Activated CD4-positive, alpha-beta T cell treated with anti-CD3 and anti-CD28 coated beads, Interleukin-2, amount 50 U/mL, for 16 hours (primary cell): ENCODE measurements around the gene LATS2.
A peak's percentile ranks its signal among the peaks of the same experiment; 100 is the strongest.

ENCODE experiments used
- DNase-seq: peaks from one replicate; pipeline ENCODE4 v3.0.0-alpha.2; 2020

The LATS2 gene

GRCh38 chr13:21013682-21014038 lies 47.7 kb downstream of the LATS2 start:
- DNase-seq, result no peak

DNA sequence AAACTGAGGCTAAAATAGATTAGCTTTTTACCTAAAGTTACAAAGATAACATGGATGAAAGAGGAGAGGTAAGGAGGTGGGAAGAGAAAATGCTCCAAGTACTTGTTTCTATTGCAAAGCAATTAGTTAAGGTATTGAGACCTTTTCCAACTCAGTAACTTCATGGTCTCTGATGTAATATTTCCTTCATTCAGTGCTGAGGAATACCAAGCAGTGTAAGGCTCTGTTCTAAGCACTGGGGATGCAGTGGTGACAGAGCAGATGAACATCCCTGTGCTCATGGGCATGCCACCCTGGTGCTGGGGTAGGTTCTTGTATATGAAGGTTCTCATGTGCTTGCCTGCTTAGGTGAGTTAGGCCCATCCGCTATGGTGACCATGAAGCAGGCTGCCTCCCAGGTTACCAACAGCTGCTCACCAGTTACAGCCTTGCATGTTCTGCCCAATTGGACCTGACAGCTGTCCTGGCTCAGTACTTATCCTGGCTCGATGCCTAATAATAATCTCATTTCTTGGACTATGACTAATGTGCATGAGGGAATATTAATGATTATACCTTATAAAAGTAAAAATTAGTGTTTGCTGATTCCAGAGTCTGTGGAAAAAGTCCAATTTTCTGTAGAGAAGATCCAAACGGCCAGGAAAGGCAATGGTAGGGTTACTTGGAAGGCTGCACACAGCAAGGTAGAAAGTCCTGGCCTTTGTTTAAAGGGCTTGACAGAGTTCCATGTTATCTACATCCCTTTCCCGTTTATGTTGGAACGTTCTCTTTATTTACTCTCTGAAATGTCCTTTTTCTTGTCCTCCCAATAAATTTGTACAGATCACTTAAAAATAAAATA lies 48.3 kb downstream of the LATS2 start:
- no peak for DNase-seq

DNA sequence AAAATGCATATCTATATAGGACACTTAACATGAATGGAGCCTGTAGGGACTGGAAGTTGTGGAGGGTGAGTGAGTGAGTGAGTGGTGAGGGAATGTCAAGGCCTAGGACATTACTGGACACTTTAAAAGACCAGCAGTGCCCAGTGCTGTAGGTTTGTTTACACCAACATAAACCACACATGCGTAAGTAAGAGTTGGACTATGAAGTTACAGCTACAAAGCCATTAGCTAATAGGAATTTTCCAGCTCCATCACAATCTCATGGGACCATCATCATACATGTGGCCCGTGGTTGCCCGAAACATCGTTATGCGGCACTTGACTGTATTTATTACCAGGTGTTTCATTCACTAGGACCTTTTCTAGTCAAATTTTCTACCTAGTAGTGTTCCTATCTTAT lies 49.2 kb downstream of the LATS2 start:
- no peak for DNase-seq

- DNase-seq, result no peak
Observed at GRCh38 chr13:21011378-21011777, 50.0 kb downstream of the LATS2 start.

DNA sequence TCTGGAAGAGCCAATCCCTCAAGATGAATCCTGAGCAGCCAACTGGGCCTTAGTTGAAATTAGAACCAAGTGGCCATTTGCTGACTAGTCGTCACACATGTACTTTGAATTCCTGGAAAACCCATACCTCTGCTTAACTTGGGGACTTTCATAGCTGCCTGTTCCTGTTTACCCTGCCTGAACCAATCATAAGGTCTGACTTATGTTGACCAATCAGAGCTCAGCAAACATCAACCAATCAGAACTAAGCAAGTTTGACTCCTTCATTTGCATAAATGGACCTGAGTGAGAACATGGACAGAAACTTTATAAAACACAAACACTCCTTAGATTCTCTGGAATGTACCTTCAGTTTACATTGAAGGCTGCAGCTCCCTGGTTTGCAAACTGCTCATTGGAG lies 50.8 kb downstream of the LATS2 start:
- peak; percentile 25 for DNase-seq

GRCh38 chr13:21009036-21009435 lies 52.4 kb downstream of the LATS2 start:
- DNase-seq, result no peak

DNA sequence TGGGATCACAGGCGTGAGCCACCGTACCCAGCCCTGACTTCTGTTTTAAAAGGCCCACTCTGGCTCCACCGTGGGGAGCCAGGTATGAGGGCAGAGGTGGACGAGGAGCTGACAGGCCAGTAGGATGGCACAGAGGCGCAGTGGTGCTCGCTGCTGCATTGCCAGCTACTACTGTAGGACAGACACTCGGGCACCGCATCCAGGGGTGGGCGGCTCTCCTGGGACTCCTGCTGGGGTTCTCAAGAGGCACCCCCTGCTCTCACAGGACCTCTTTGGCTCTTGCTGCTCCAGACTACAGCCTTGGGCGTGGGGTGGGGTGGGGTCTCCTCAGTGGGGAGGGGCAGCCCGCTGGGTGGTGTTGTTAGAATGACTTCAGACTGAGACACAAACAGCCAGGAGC lies 53.4 kb downstream of the LATS2 start:
- no peak for DNase-seq

- DNase-seq, result no peak
Observed at GRCh38 chr13:21006141-21007005, 55.0 kb downstream of the LATS2 start.

- no peak for DNase-seq
Observed at GRCh38 chr13:21005193-21005592, 56.2 kb downstream of the LATS2 start.

DNA sequence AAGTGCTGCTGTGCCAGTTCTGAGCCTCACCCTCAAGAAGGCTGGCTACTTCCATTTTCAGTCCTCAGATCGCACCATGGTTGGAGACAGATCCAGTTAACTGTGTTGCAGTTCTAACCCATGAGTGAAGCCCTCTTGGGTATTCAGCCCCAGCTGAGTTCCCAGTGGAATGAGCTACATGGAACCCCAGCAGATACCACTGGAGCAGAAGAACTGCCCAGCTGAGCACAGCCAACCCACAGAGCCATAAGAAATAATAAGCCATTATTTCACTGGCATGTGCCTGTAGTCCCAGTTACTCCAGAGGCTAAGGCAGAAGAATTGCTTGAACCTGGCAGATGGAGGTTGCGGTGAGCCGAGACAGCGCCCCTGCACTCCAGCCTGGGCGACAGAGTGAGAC lies 59.9 kb downstream of the LATS2 start:
- no peak for DNase-seq

- no peak for DNase-seq
Observed at GRCh38 chr13:21000647-21001046, 60.7 kb downstream of the LATS2 start.

DNA sequence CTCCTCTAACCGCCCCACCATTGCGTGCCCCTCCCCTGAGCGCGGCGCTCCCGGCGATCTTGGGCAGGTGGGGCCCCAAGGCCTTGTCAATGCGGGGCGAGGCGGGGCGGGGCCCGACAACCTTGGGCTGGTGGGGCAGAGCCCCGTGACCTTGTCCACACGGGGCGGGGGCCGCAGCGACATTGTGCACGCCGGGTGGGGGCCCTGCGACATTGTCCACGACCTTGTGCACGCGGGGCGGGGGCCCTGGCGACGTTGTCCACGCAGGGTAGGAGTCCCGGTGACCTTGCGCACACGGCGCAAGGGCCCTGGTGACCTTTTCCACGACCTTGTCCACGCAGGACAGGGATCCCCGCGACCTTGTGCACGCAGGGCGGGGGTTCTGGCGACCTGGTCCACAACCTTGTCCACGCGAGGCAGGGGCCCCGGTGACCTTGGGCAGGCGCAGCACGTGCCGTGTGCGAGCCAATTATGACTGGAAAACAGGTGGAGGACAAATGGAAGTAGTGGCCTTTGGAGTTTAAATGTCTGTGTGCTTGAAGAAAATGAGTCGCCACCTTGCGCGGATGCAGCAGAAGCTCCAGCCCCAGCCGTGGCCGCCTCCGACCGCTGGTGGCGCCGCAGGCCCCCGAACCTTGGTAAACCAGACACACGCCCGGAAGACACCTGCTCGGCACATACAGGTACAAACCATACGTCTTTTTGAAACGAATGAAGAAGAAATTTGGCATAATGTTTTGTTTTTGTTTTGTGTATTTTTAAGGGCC lies 62.6 kb downstream of the LATS2 start:
- no peak for DNase-seq

- no peak for DNase-seq
Observed at GRCh38 chr13:20997301-20998161, 63.9 kb downstream of the LATS2 start.

DNA sequence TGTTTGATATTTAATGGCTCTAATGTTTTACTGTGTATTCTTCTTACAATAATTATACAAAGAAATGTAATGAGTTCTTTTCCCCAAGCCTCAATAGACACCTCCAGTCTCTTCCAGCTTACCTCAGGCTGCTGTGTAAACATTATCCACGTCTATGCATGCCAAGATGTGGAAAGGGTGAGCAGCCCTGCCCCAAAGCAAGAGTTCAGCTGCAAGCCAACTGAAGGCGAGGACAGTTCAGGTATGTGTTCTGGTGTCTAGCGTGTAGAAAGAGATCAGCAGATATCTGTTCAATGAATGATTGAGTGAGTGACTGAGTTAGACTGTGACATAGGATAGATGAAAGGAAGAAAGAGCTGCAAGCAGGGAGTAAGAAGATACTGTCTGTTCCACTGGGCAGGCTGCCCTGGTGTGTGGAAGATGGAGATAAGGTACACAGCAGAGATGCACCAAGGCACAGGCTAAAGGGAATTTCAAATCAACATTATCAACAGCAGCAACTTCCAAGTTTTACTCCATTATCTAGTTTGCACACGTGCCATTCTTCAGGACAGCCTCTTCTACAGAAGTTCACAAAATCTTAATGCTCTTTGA lies 66.0 kb downstream of the LATS2 start:
- DNase-seq, result no peak

GRCh38 chr13:20994441-20994821 lies 67.0 kb downstream of the LATS2 start:
- no peak for DNase-seq

DNA sequence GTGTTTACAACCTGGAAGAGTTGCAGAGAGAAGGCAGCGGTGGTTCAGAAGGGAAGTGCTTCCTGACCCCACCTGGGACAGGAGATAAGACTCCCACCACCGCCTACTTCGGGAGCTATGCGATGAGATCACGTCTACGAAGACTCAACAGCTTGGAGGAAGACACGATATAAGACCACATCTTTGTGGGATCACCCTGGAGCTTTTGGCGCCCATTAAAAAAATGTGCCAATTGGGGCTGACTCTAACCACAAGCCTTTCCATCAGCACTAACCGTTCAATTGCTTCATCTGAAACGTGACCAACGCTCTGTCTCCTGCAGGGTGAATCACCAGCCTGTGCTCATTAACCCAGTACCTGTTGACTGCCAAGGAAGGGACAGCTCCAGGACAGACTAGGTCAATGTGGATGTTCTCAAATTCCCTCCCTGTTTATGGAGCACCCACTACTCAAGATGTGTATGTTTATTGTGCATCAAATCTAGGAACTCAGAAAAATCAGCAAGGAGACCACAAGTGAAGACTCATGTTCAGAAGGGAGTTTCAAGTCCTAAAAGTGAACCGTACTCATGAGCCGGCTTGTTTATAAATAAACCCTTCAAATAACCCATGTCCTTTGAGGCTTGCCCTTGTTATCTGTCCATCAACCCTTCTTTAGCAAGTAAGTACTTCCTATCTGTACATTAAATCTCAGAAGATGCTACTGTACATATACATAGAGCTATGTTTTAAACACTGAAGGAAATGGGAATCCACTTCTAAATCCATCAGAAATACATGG lies 67.5 kb downstream of the LATS2 start:
- no peak for DNase-seq

DNA sequence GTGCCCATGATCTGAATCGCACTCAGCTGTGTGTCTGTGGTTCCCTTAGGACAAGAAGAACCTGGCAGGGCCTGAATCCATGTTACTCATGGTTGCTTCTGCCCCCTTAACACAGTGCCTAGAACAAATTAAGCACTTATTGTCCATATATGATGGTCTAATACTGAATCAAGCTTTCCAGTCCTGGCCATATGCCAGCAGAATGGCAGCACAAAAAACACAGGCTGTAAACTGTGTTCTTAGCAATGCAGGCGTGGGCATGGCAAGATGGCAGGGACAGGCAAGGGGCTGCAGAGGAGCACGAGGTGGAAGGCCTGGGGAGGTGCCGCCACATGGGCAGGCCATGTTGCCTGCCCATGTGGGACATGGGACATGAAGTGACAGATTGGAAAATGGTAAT lies 68.2 kb downstream of the LATS2 start:
- DNase-seq, result no peak

DNA sequence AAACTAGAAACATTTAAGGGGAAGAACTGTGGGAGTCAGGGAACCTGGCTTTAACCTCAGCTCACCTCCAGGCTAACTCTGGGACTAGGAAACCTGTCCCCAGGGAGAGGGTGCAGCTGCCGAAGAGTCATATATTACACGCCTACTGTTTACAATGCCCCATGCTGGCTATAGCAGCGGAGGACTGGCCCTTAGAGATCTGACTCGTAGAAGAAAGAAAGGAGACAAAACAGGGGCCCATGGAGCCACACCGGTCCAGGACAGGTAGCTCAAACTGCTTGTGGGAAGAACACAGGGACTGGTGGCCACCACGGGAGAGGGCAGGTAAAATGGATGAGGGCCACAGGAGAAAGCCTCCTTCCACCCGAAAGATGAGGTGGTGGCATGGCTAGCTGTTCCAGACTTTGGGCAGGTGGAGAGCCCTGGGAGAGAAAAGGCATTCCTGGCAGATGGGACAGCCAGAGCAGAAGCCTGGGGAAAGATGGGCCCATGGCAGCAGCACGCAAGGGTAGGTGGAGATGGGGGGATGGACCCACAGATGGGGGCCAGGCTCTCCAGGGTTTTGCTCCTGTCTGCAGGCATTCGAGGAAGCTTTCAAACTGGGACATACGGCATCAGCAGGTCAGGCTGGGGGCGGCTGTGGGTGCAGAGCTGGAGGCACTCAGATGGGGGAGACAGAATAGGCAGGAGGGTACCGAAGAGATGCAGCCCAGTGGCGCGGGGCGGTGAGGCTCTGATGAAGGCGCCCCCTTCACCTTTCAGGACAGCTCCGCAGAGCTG lies 69.5 kb downstream of the LATS2 start:
- no peak for DNase-seq

- no peak for DNase-seq
Observed at GRCh38 chr13:20990910-20991525, 70.4 kb downstream of the LATS2 start.
